ENCODE results near the gene SRSF4. TPM values are rescaled to one million over a fixed set of nuclear protein-coding genes. Genes with fewer than 3 reads are reported as not detected.
"Not testable (repeated sequence)": the region's sequence is repeated elsewhere in the genome, so short reads cannot be mapped to it uniquely, and the experiment has no call there.

The SRSF4 gene
- total RNA-seq, 1 donor = 27.9 TPM

DNA sequence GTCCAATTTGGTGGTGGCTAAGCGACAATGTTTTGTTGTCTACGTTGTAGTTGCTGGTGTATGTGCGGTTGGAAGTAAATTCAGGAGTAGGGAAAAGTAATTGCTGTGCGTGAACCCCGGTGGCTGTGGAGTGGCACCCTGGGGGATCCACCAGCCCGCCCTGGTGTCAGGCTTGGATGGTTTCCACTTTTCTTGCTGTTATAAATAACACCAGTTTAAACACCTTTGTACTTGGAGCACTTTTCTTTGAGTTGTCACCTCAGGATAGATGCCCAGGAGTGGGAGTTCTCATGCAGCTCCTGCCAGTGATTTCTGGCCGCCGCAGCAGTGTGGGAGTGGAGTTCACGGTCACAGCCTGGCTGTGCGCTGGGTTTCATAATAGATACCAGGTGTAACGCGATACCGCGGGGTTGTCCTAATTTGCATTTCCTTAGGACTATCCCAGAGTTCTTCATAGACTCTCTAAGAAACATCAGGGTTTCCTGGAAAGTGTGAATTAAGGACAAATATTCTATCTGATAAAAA lies 45.2 kb downstream of the SRSF4 start:
- DNase-seq (ENCODE audit: insufficient read length, low spot score, missing footprints) = no peak
- peaks cover 21% of the 10 kb centered on the region for H3K27me3 ChIP-seq (ENCODE audit: insufficient read depth, low read length)
- H3K79me2 ChIP-seq (ENCODE audit: insufficient read depth, low read length) = no peaks in the 10 kb centered on the region
- no peaks in the 10 kb centered on the region for H3K4me1 ChIP-seq (ENCODE audit: insufficient read depth, low read length)
- H3K4me2 ChIP-seq (ENCODE audit: insufficient read depth, low read length) = no peak overlapping the region
- no peaks in the 10 kb centered on the region for H4K20me1 ChIP-seq (ENCODE audit: insufficient read depth, low read length)
- no peaks in the 10 kb centered on the region for H3K36me3 ChIP-seq (ENCODE audit: insufficient read depth, low read length)
- H3K4me3 ChIP-seq (ENCODE audit: insufficient read depth, low read length) = no peak overlapping the region
- no peaks in the 10 kb centered on the region for H3K9me3 ChIP-seq (ENCODE audit: low read depth, low read length)
- no peak overlapping the region for H2AFZ ChIP-seq (ENCODE audit: low read length)
- TF ChIP-seq, protein P1, sequence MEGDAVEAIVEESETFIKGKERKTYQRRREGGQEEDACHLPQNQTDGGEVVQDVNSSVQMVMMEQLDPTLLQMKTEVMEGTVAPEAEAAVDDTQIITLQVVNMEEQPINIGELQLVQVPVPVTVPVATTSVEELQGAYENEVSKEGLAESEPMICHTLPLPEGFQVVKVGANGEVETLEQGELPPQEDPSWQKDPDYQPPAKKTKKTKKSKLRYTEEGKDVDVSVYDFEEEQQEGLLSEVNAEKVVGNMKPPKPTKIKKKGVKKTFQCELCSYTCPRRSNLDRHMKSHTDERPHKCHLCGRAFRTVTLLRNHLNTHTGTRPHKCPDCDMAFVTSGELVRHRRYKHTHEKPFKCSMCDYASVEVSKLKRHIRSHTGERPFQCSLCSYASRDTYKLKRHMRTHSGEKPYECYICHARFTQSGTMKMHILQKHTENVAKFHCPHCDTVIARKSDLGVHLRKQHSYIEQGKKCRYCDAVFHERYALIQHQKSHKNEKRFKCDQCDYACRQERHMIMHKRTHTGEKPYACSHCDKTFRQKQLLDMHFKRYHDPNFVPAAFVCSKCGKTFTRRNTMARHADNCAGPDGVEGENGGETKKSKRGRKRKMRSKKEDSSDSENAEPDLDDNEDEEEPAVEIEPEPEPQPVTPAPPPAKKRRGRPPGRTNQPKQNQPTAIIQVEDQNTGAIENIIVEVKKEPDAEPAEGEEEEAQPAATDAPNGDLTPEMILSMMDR (IDR thresholded peaks at IDR 0.05; ENCODE audit: extremely low read depth, low read depth, low read length) = no peak
- H3K27ac ChIP-seq (ENCODE audit: low read depth, low read length) = no peak overlapping the region

DNA sequence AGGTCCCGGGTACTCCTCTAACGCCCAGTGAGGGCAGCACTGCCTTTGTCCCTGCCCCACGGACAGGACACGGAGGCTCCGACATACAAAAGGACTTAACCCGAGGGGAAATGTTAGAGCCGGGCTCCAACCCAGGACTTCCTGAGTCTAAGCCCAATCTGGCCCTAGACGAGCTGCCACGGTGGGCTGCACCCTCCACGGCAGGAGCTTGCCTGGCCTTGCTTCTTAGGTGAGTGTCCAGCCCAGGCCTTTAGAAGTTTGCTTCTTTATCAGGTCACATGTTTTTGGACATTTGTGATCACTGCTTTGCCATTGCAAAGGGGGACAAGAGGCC lies 47.0 kb downstream of the SRSF4 start:
- Histone ChIP-seq H3K79me2 (ENCODE audit: insufficient read depth, low read length) (no peaks in the 10 kb centered on the region), H3K4me2 (ENCODE audit: insufficient read depth, low read length) (no peak overlapping the region), H3K4me3 (ENCODE audit: insufficient read depth, low read length) (no peak overlapping the region)

DNA sequence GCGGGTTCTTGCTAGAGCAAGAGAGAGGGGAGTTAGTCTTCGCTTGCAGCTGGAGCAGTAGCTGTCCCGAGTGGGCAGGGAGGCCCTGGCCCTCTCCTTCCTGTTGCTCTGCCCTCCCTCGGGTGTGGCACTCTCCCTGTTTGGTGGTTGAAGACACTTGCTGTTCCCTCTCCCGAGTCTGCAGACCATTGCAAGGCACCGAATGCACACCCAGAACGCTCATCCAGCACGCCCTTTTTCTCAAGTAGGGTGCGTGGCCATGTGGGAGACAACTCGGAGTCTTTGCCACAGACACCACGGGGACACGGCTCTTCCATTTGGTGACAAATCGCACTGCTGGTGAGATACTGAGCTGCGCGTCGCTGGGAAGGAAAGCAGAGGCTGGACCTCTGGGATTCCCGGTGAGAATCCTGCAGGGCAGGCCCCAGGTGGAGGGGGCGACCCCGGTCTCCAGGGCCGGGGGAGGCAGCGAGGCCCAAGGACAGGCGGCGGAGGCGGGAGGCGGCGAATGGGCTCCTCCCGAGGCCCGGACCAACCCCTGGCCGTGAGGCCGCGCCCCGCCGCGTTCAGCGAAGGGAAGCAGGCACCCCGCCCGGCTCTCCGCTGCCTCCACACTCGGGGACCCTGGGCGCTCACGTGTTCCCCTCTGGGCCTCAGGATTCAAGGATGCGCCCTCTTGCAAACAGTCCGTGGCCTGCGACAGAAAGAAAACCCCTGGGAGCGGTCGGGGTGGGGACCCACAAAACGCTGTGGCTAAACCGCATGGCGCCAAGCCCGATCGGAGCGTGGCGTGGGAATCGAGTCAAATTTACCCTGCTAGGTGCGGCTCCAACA lies 47.6 kb downstream of the SRSF4 start:
- peak; percentile 90 for DNase-seq (ENCODE audit: insufficient read length, low spot score, missing footprints)
- H3K4me3 ChIP-seq (ENCODE audit: insufficient read depth, low read length) = no peak overlapping the region
- no peaks in the 10 kb centered on the region for H3K9me3 ChIP-seq (ENCODE audit: low read depth, low read length)
- H3K27me3 ChIP-seq (ENCODE audit: insufficient read depth, low read length) = peaks cover 21% of the 10 kb centered on the region
- H3K4me1 ChIP-seq (ENCODE audit: insufficient read depth, low read length) = no peaks in the 10 kb centered on the region
- TF ChIP-seq, protein P1 (IDR thresholded peaks at IDR 0.05; ENCODE audit: extremely low read depth, low read depth, low read length) = no peak
- H3K27ac ChIP-seq (ENCODE audit: low read depth, low read length) = no peak overlapping the region
- no peaks in the 10 kb centered on the region for H3K36me3 ChIP-seq (ENCODE audit: insufficient read depth, low read length)
- no peaks in the 10 kb centered on the region for H4K20me1 ChIP-seq (ENCODE audit: insufficient read depth, low read length)
- no peak overlapping the region for H3K4me2 ChIP-seq (ENCODE audit: insufficient read depth, low read length)
- no peaks in the 10 kb centered on the region for H3K79me2 ChIP-seq (ENCODE audit: insufficient read depth, low read length)
- H2AFZ ChIP-seq (ENCODE audit: low read length) = no peak overlapping the region

More for the DNA sequence above, 47.0 kb downstream of the SRSF4 start:
- no peaks in the 10 kb centered on the region for H4K20me1 ChIP-seq (ENCODE audit: insufficient read depth, low read length)
- DNase-seq (ENCODE audit: insufficient read length, low spot score, missing footprints) = no peak
- H3K36me3 ChIP-seq (ENCODE audit: insufficient read depth, low read length) = no peaks in the 10 kb centered on the region
- no peaks in the 10 kb centered on the region for H3K4me1 ChIP-seq (ENCODE audit: insufficient read depth, low read length)
- H2AFZ ChIP-seq (ENCODE audit: low read length) = no peak overlapping the region
- H3K9me3 ChIP-seq (ENCODE audit: low read depth, low read length) = no peaks in the 10 kb centered on the region
- peaks cover 21% of the 10 kb centered on the region for H3K27me3 ChIP-seq (ENCODE audit: insufficient read depth, low read length)
- no peak overlapping the region for H3K27ac ChIP-seq (ENCODE audit: low read depth, low read length)
- TF ChIP-seq, protein P1 (IDR thresholded peaks at IDR 0.05; ENCODE audit: extremely low read depth, low read depth, low read length) = no peak

DNA sequence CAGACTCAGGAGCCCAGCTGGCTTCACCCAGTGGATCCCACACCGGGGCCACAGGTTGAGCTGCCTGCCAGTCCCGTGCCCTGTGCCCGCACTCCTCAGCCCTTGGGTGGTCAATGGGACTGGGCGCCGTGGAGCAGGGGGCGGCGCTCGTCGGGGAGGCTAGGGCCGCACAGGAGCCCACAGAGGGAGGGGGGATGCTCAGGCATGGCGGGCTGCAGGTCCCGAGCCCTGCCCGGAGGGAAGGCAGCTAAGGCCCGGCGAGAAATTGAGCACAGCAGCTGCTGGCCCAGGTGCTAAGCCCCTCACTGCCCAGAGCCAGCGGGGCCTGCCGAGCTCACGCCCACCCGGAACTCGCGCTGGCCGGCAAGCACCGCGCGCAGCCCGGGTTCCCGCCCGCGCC lies 50.6 kb downstream of the SRSF4 start:
- not testable (repeated sequence) for H3K27ac ChIP-seq (ENCODE audit: low read depth, low read length); H3K36me3 ChIP-seq (ENCODE audit: insufficient read depth, low read length); H4K20me1 ChIP-seq (ENCODE audit: insufficient read depth, low read length); H3K4me2 ChIP-seq (ENCODE audit: insufficient read depth, low read length); H3K4me1 ChIP-seq (ENCODE audit: insufficient read depth, low read length); H3K9me3 ChIP-seq (ENCODE audit: low read depth, low read length); H2AFZ ChIP-seq (ENCODE audit: low read length); H3K79me2 ChIP-seq (ENCODE audit: insufficient read depth, low read length); DNase-seq (ENCODE audit: insufficient read length, low spot score, missing footprints); H3K4me3 ChIP-seq (ENCODE audit: insufficient read depth, low read length)
- H3K27me3 ChIP-seq (ENCODE audit: insufficient read depth, low read length) = peaks cover 16% of the 10 kb centered on the region

Measured in osteoblast (primary cell).